HEK293 (cell line): ENCODE results near the gene BACE1-AS.

Experiments used
- CTCF ChIA-PET: fragments of 350-600 bp; formaldehyde crosslinking; extraction: SDS; loops from one replicate; lab custom pipeline; 2021; ENCODE audit warnings: antibody characterized with exemption; lab: Yijun Ruan, JAX
- POLR2A ChIA-PET: fragments of 300-600 bp; formaldehyde crosslinking; extraction: SDS; loops from one replicate; lab custom pipeline; 2020; ENCODE audit warnings: antibody characterized with exemption, inconsistent platforms; lab: Yijun Ruan, JAX
- H3K27ac ChIP-seq: fragments of 200-500 bp; sonication (Bioruptor generic); 2 replicates; pipeline ENCODE4 v1.5.1; 2014; ENCODE audit warnings: low read depth, low read length, control low read depth, inconsistent platforms; ENCODE audit errors: extremely low read depth
- H3K36me3 ChIP-seq, 2 experiments: fragments of 200-500 bp in 1 of 2; sonication (Bioruptor generic) in 1 of 2; 1 replicate in 1 of 2; 2 replicates in 1 of 2; pipeline ENCODE4 v1.5.1; 2014 to 2017; ENCODE audit warnings: inconsistent platforms in 2 of 2, low read length in 2 of 2; ENCODE audit not compliant: control insufficient read depth in 2 of 2, insufficient read depth in 1 of 2
- H3K4me1 ChIP-seq: fragments of 200-500 bp; sonication (Bioruptor generic); 2 replicates; pipeline ENCODE4 v1.5.1; 2014; ENCODE audit warnings: mild to moderate bottlenecking, low read length, inconsistent platforms; ENCODE audit not compliant: control insufficient read depth, insufficient read depth
- H3K4me3 ChIP-seq: 2 replicates; pipeline ENCODE4 v1.5.1; 2011; ENCODE audit warnings: low read depth, mild to moderate bottlenecking, control low read depth, low read length, moderate library complexity
- H3K9me3 ChIP-seq: fragments of 200-500 bp; sonication (Bioruptor generic); 2 replicates; pipeline ENCODE4 v1.5.1; 2014; ENCODE audit warnings: low read depth, low read length, inconsistent platforms; ENCODE audit not compliant: control insufficient read depth, insufficient read depth
- BCL11B ChIP-seq: fragments of 450-650 bp; formaldehyde crosslinking; IDR thresholded peaks from 2 replicates; pipeline ENCODE4 v1.5.1; 2016; ENCODE audit warnings: low read depth, missing biosample characterization, missing genetic modification characterization
- EGR2 ChIP-seq: fragments of 450-650 bp; formaldehyde crosslinking; IDR thresholded peaks from 2 replicates; pipeline ENCODE4 v1.5.1; 2016; ENCODE audit warnings: low read depth, missing biosample characterization, missing genetic modification characterization
- ZFHX2 ChIP-seq: fragments of 450-650 bp; formaldehyde crosslinking; conservative IDR thresholded peaks from 2 replicates; pipeline ENCODE4 v1.5.1; 2016; ENCODE audit warnings: missing biosample characterization, missing genetic modification characterization
- ZNF10 ChIP-seq: fragments of 450-650 bp; formaldehyde crosslinking; IDR thresholded peaks from 2 replicates; pipeline ENCODE4 v1.5.1; 2017; ENCODE audit warnings: missing biosample characterization, missing genetic modification characterization
- ZNF132 ChIP-seq: fragments of 450-650 bp; formaldehyde crosslinking; IDR thresholded peaks from 2 replicates; pipeline ENCODE4 v1.5.1; 2017; ENCODE audit warnings: missing biosample characterization, missing genetic modification characterization, borderline replicate concordance
- ZNF16 ChIP-seq: fragments of 450-650 bp; formaldehyde crosslinking; IDR thresholded peaks from 2 replicates; pipeline ENCODE4 v1.5.1; 2016; ENCODE audit warnings: low read depth, missing biosample characterization, missing genetic modification characterization
- ZNF174 ChIP-seq: fragments of 450-650 bp; formaldehyde crosslinking; IDR thresholded peaks from 2 replicates; pipeline ENCODE4 v1.5.0; 2017; ENCODE audit warnings: missing biosample characterization, mild to moderate bottlenecking, missing genetic modification characterization
- ZNF24 ChIP-seq: fragments of 450-650 bp; formaldehyde crosslinking; IDR thresholded peaks from 2 replicates; pipeline ENCODE4 v1.5.1; 2016; ENCODE audit warnings: missing biosample characterization, missing genetic modification characterization
- ZNF449 ChIP-seq: fragments of 450-650 bp; formaldehyde crosslinking; IDR thresholded peaks from 2 replicates; pipeline ENCODE4 v1.5.1; 2017; ENCODE audit warnings: missing biosample characterization, mild to moderate bottlenecking, missing genetic modification characterization, moderate library complexity
- ZNF623 ChIP-seq: fragments of 450-650 bp; formaldehyde crosslinking; IDR thresholded peaks from 2 replicates; pipeline ENCODE4 v1.5.1; 2016; ENCODE audit warnings: missing biosample characterization, missing genetic modification characterization
- TF ChIP-seq, protein P1 (sequence below): fragments of 450-650 bp; formaldehyde crosslinking; IDR thresholded peaks from 2 replicates; pipeline ENCODE4 v1.5.1; 2016; ENCODE audit warnings: missing biosample characterization, missing genetic modification characterization
- TF ChIP-seq, protein P2 (sequence below): fragments of 450-650 bp; formaldehyde crosslinking; IDR thresholded peaks from 2 replicates; pipeline ENCODE4 v1.5.1; 2016; ENCODE audit warnings: missing biosample characterization, missing genetic modification characterization
- TF ChIP-seq, protein P3 (sequence below): fragments of 450-650 bp; IDR thresholded peaks from 2 replicates; pipeline ENCODE4 v1.5.1; 2018; ENCODE audit warnings: missing biosample characterization, missing genetic modification characterization

BACE1-AS gene

GRCh38 chr11:117300283-117300663, 9.1 kb downstream of the BACE1-AS start:
- POLR2A ChIA-PET = no interaction called here
- CTCF ChIA-PET = no interaction called here
- 0 out of 2 replicates have a peak, but pooled peaks have one; percentile 31 for TF ChIP-seq ZNF449
- TF ChIP-seq, protein P1, sequence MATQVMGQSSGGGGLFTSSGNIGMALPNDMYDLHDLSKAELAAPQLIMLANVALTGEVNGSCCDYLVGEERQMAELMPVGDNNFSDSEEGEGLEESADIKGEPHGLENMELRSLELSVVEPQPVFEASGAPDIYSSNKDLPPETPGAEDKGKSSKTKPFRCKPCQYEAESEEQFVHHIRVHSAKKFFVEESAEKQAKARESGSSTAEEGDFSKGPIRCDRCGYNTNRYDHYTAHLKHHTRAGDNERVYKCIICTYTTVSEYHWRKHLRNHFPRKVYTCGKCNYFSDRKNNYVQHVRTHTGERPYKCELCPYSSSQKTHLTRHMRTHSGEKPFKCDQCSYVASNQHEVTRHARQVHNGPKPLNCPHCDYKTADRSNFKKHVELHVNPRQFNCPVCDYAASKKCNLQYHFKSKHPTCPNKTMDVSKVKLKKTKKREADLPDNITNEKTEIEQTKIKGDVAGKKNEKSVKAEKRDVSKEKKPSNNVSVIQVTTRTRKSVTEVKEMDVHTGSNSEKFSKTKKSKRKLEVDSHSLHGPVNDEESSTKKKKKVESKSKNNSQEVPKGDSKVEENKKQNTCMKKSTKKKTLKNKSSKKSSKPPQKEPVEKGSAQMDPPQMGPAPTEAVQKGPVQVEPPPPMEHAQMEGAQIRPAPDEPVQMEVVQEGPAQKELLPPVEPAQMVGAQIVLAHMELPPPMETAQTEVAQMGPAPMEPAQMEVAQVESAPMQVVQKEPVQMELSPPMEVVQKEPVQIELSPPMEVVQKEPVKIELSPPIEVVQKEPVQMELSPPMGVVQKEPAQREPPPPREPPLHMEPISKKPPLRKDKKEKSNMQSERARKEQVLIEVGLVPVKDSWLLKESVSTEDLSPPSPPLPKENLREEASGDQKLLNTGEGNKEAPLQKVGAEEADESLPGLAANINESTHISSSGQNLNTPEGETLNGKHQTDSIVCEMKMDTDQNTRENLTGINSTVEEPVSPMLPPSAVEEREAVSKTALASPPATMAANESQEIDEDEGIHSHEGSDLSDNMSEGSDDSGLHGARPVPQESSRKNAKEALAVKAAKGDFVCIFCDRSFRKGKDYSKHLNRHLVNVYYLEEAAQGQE (tag by site-specific recombination) = no peak

GRCh38 chr11:117300773-117301172, 9.6 kb downstream of the BACE1-AS start:
- CTCF ChIA-PET = no interaction called here
- H3K36me3 ChIP-seq = peaks cover 0 to 2% of the 10 kb centered on the region in 2 experiments; a peak in 1 of 3 replicates
- POLR2A ChIA-PET = no interaction called here
- no peak overlapping the region for H3K27ac ChIP-seq
- H3K4me1 ChIP-seq = no peaks in the 10 kb centered on the region
- no peak overlapping the region for H3K4me3 ChIP-seq
- no peaks in the 10 kb centered on the region for H3K9me3 ChIP-seq
- TF ChIP-seq ZNF623 (no peak), EGR2 (tag by site-specific recombination) (peak; percentile 77), ZNF24 (tag by site-specific recombination) (no peak), ZNF174 (tag by site-specific recombination) (no peak), ZNF132 (no peak), ZNF10 (tag by site-specific recombination) (no peak), ZFHX2 (tag by site-specific recombination) (peak; percentile 81), BCL11B (tag by site-specific recombination) (no peak)
- TF ChIP-seq, protein P2, sequence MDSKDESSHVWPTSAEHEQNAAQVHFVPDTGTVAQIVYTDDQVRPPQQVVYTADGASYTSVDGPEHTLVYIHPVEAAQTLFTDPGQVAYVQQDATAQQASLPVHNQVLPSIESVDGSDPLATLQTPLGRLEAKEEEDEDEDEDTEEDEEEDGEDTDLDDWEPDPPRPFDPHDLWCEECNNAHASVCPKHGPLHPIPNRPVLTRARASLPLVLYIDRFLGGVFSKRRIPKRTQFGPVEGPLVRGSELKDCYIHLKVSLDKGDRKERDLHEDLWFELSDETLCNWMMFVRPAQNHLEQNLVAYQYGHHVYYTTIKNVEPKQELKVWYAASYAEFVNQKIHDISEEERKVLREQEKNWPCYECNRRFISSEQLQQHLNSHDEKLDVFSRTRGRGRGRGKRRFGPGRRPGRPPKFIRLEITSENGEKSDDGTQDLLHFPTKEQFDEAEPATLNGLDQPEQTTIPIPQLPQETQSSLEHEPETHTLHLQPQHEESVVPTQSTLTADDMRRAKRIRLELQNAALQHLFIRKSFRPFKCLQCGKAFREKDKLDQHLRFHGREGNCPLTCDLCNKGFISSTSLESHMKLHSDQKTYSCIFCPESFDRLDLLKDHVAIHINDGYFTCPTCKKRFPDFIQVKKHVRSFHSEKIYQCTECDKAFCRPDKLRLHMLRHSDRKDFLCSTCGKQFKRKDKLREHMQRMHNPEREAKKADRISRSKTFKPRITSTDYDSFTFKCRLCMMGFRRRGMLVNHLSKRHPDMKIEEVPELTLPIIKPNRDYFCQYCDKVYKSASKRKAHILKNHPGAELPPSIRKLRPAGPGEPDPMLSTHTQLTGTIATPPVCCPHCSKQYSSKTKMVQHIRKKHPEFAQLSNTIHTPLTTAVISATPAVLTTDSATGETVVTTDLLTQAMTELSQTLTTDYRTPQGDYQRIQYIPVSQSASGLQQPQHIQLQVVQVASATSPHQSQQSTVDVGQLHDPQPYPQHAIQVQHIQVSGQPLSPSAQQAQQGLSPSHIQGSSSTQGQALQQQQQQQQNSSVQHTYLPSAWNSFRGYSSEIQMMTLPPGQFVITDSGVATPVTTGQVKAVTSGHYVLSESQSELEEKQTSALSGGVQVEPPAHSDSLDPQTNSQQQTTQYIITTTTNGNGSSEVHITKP (tag by site-specific recombination) = no peak

More at GRCh38 chr11:117300283-117300663, 9.1 kb downstream of the BACE1-AS start:
- H3K4me1 ChIP-seq = no peaks in the 10 kb centered on the region
- no peak overlapping the region for H3K27ac ChIP-seq
- H3K4me3 ChIP-seq = no peak overlapping the region
- peaks cover 0 to 7% of the 10 kb centered on the region in 2 experiments; a peak in 1 of 3 replicates for H3K36me3 ChIP-seq
- no peaks in the 10 kb centered on the region for H3K9me3 ChIP-seq

GRCh38 chr11:117302228-117302627, 11.1 kb downstream of the BACE1-AS start:
- no peaks in the 10 kb centered on the region for H3K4me1 ChIP-seq
- no peaks in the 10 kb centered on the region for H3K9me3 ChIP-seq
- ChIA-PET POLR2A (interaction anchor here (1.5 kb wide), 1 partner anchor 12 kb away, joined by 4 read pairs; no protein-coding TSS in a partner anchor), CTCF (no interaction called here)
- H3K27ac ChIP-seq = no peak overlapping the region
- H3K4me3 ChIP-seq = no peak overlapping the region
- H3K36me3 ChIP-seq = no peaks in the 10 kb centered on the region
- TF ChIP-seq, protein P3, sequence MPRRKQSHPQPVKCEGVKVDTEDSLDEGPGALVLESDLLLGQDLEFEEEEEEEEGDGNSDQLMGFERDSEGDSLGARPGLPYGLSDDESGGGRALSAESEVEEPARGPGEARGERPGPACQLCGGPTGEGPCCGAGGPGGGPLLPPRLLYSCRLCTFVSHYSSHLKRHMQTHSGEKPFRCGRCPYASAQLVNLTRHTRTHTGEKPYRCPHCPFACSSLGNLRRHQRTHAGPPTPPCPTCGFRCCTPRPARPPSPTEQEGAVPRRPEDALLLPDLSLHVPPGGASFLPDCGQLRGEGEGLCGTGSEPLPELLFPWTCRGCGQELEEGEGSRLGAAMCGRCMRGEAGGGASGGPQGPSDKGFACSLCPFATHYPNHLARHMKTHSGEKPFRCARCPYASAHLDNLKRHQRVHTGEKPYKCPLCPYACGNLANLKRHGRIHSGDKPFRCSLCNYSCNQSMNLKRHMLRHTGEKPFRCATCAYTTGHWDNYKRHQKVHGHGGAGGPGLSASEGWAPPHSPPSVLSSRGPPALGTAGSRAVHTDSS = no peak
- no peak for TF ChIP-seq ZNF16 (tag by site-specific recombination)
